HG02943 (cell line): ENCODE measurements around the gene FANCC.

Experiments
- ATAC-seq: cut with Tn5 transposase; IDR thresholded peaks from one replicate; pipeline ENCODE4 v1.9.1; 2021; ENCODE audit warnings: mild to moderate bottlenecking, low read depth, moderate library complexity; ENCODE audit not compliant: unreplicated experiment

Gene FANCC

GRCh38 chr9:95055851-95056551 is 261.5 kb downstream of the FANCC start:
- ATAC-seq, result no peak

GRCh38 chr9:95055334-95055850 is 262.1 kb downstream of the FANCC start:
- no peak for ATAC-seq

- ATAC-seq, result no peak
Measured at GRCh38 chr9:95053611-95054570, 263.6 kb downstream of the FANCC start.

GRCh38 chr9:95049761-95050160 is 267.7 kb downstream of the FANCC start:
- no peak for ATAC-seq
